D721Med (cell line): ENCODE results near the gene TMEFF1.
"Not testable (repeated sequence)": the region's sequence is repeated elsewhere in the genome, so short reads cannot be mapped to it uniquely, and the experiment has no call there.

ENCODE experiments used
- DNase-seq: peaks from one replicate; pipeline ENCODE4 v3.0.0; 2011; ENCODE audit warnings: low spot score; ENCODE audit not compliant: insufficient read length
- FAIRE-seq: peaks from 2 replicates; lab custom pipeline; 2011; peaks lifted over from hg19 to GRCh38; lab: Jason Lieb, UNC
- CTCF ChIP-seq: IDR thresholded peaks from 2 replicates; pipeline ENCODE4 v1.5.1; 2012; ENCODE audit warnings: mild to moderate bottlenecking, control low read depth; ENCODE audit not compliant: insufficient read depth; ENCODE audit errors: missing control alignments

Gene TMEFF1

GRCh38 chr9:100430286-100430940 lies 42.5 kb upstream of the TMEFF1 start:
- DNase-seq (no peak), FAIRE-seq (no peak)
- no peak for TF ChIP-seq CTCF

GRCh38 chr9:100431886-100432285 lies 41.1 kb upstream of the TMEFF1 start:
- DNase-seq (no peak), FAIRE-seq (no peak)
- no peak for TF ChIP-seq CTCF

GRCh38 chr9:100432736-100433135 lies 40.2 kb upstream of the TMEFF1 start:
- no peak for DNase-seq
- FAIRE-seq = no peak
- TF ChIP-seq CTCF = no peak

GRCh38 chr9:100436571-100436970 lies 36.4 kb upstream of the TMEFF1 start:
- DNase-seq = no peak
- TF ChIP-seq CTCF = no peak
- FAIRE-seq = no peak

- TF ChIP-seq CTCF = peak; percentile 87
- peak; percentile 90 for FAIRE-seq
- DNase-seq = peak; percentile 39
Measured at GRCh38 chr9:100437860-100438805, 34.8 kb upstream of the TMEFF1 start.

- no peak for FAIRE-seq
- no peak for TF ChIP-seq CTCF
- no peak for DNase-seq
Measured at GRCh38 chr9:100440071-100440470, 32.9 kb upstream of the TMEFF1 start.

GRCh38 chr9:100440487-100440886 lies 32.5 kb upstream of the TMEFF1 start:
- DNase-seq, FAIRE-seq: not testable (repeated sequence)
